A172 (cell line): ENCODE data around the gene SYT6. TPM values are rescaled to one million over a fixed set of nuclear protein-coding genes. Genes with fewer than 3 reads are reported as not detected.

Experiments
- DNase-seq: peaks from one replicate; pipeline ENCODE4 v3.0.0-alpha.2; 2015; ENCODE audit warnings: low spot score
- total RNA-seq: library from RNA; depleted of rRNA; stranded (reverse); fragments of >200 nt; shearing (Covaris generic); gene quantifications from 2 replicates; pipeline ENCODE4 v1.2.3, GENCODE V29; 2014

Gene SYT6
- total RNA-seq, 1 experiment from 2014 or later = not detected

DNA sequence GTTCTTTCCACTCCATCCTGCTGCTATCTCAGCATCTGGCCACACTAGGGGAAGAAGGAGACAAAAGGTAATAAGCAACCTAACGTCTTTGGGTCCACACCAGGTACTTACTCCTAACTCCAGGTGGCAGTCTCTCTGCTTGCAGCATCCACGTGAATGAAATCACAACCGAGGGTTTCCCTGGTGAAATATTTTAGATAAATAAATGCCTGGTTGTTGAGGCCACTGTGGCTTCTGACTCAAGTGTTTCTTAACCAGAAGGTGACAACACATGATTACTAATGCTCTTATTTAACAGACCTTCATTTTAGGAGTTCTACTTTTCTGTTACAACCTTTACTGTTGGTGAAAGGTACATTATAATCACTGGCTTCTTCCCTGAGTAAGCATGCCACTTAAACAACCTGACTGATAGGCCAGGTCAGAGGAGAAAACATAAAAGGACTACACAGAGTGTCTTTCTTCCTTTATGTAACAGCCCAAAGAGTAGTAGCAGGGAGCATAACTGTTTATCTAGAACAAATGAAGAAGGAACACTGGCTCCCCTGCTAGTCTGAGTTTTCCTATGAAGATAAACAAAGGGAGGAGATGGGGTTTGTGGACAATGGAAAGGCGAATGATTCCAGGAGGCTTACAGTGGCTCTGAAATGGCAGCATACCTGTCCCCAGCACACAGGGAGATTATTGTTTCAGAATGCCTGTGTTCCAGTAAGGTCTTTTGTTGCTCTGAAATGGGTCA lies 59.9 kb downstream of the SYT6 start:
- peak; percentile 40 for DNase-seq

DNA sequence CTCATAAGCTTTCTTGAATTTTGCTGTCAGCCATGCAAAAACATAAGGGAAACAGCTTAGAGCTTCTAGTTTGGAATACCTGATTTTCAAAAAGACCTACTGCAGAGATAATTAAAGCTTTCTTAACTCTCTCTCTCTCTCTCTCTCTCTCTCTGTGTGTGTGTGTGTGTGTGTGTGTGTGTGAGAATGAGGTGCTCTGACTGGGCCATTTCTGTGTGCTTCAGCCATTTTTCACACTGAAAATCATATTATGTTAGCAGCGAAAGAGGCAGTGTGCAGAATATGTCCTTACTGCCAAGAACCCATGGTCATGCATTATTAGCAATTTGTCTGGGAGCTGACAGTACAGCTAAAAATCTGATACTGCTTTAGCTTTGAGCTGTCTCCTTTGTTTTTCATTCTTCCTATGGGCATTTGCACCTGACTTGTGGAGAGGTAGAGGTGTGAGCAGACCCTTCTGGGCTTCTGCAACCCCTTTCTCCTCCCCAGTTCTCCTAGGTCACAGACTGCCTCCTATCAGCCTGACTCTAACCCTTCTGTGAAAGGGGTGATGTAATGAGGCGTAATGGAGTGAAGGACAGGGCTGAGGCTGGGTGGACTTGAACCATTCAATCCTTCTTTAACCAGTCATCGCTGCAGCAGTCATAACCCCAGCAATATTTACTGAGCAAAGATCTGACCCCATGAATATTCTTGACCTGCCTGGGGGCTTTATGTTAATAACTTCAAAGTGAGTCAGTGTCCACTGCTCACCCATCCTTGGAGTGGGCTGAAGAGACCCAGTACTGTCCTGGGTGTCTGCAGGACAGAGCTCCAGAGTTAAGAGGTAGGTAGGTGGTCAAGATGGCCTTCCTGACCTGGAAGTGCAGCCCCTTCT lies 61.2 kb downstream of the SYT6 start:
- DNase-seq = no peak

- DNase-seq = no peak
These were observed 62.0 kb downstream of the SYT6 start for GRCh38 chr1:114091711-114092110.

GRCh38 chr1:114090738-114091505 lies 62.7 kb downstream of the SYT6 start:
- DNase-seq = no peak

DNA sequence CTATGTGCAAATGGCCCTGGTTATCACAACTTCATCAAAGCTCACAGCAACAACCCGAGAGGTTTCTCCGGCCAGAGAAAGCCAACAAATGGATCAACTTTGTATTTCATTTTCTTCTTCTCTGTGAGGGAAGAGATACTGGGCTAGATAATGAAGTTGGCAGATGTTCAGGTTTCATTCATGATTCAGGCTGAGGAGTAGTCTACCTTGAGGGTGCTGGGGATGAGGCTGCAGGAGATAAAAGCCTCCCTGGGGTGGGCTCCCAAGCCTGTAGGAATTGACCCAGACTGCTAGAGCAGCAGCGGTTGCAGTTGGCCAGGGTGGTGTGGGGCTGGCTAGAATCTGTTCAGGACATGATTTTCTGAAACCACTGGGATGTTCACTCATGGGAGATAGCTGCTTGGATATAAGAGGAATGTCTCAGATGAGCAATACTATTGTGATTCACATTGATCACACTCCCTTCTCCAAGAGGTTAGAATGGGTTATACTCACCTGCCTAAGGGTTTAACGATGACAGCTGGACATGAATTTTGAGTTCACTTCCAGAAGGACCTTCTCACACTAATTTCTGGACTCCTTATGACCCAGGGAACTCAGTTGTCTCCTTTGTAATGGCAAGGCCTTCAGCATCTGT lies 64.0 kb downstream of the SYT6 start:
- no peak for DNase-seq

DNA sequence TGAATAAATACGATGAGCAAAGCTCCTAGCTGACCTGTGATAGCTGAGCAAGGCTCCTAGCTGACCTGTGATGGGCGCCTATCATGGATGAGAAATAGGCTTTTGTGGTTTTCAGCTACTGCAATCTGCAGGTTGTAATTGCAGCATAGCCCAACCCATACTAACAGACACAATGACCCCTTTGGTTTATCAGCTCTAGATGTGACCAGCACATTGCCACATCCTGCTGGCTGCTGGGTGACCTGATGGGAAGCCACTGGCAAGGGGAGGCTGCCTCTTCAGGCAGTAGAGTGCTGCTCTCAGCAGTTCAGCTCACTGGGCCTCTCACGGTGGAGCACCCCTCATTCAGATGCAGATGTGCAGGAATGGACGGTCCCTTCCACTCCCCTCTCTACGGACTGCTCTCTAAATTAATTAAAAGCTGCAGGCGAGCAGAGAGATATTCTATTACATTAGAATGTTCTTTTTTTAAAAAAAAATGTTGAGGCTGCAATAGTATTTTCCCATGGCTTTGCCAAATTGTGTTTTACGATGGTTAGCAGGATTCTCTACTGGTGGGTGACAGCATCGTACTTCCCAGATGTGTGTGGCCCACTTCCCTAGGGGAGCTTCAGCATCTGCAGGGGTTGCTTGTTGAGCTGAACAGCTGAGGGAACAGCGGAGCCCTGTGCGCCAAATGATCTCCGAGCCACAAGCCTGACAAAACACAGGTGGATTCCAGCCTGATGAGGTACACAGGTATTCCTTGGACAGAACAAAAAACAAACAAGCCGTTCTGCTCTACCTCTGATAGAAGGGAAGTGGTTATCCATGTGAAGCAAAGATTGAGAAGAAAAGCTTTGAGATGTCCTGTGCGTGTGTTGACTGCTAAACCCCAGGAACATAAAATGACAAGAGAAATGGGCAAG lies 65.0 kb downstream of the SYT6 start:
- no peak for DNase-seq

- DNase-seq = no peak
These were observed 66.2 kb downstream of the SYT6 start for GRCh38 chr1:114087495-114087894.

- DNase-seq = no peak
These were observed 66.9 kb downstream of the SYT6 start for GRCh38 chr1:114086601-114087368.

DNA sequence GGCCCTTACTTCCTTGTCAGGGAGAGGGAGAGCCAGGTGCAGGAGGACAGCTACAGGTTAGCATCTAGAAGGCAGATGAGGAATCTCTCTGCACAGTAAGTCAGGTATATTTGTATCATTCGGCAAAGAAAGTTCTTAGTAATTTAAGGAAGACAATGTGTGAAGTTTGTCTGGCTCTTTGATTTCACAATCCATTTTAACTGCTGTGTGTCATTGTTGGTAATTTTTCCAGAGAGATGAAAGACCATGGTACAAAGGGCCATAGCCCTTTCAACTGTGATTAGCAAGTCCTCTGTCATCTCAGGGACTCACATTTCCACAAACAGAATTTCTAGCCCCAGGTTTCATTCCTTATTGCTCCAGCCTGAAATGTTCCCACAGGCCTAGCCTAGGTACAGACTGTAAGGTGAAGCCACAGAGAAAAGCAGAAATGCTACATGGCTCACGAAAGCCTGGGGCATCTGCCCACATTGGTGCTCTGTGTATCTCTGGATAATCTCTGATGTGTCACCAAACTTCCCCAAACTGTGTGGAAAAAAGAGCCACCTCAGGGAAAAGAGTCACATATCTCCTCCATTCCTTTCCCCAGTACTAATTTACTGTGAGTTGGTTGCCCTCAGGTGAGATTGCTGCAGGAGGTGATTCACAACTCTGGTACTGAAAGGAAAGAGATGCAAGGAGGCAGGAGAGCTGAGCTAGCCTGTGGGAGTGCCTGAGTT lies 70.6 kb downstream of the SYT6 start:
- DNase-seq = no peak

- no peak for DNase-seq
These were observed 71.4 kb downstream of the SYT6 start for GRCh38 chr1:114082304-114082630.

- DNase-seq = no peak
These were observed 72.0 kb downstream of the SYT6 start for GRCh38 chr1:114081437-114082303.

DNA sequence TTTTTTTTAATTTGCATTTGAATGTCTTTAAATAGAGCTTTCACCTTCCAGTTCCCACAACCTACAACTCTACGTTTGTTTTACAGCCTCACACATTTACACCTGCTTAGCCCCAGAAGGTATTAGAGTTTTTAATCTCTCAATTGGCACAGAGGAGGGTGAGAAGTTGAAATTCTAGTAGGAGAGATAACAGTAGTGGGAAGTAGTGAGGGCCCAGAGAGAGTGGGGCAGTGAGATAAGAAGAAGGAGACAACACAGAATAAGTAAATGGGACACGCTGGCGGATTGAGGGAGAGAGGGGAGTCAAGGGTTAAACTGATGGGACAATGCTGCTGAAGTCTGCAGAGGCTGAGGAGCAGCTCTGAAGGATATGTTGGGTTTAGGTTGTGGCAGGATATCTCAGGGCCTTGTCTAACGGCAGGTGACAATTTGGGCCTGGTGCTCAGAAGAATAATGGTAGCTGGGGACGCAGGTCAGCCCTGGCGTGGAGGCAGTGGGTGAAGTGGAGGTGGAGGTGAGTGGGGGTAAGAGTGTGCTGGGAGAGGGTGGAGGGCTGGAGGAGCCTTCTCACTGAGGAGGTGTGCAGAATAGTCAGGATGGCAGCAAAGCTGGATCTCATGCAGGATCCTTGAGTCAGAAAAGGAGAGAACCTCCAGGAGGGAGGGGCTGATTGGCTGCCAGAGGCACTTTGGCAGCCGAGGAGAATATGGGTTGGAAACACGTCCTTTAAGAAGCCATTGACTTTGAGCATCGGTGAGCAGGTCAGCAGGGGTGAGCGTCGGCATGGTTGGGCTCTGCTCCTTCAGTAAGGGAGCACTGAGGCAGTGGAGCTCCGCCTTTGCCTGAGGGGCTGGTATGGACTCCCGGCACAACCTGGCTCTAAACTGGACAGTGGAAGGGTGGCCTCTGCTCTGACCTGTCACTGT lies 72.9 kb downstream of the SYT6 start:
- no peak for DNase-seq

GRCh38 chr1:114079596-114080190 lies 74.0 kb downstream of the SYT6 start:
- DNase-seq = no peak

DNA sequence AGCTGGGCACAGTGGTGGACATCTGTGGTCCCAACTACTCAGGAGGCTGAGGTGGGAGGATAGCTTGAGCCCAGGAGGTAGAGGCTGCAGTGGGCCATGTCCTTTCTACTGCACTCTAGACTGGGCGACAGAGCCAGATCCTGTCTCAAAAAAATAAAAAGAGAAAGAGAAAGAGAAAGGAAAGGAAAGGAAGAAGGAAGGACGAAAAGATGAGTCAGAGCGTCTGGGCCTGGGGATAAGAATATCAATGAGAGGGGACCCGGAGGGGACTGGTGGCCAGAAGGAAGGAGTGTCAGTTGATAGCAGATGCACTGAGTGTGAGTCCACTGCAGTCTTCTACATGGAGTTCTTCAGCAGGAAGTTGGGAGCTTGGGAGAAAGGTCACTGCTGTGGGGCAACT lies 75.6 kb downstream of the SYT6 start:
- no peak for DNase-seq

GRCh38 chr1:114077188-114077587 lies 76.5 kb downstream of the SYT6 start:
- no peak for DNase-seq

DNA sequence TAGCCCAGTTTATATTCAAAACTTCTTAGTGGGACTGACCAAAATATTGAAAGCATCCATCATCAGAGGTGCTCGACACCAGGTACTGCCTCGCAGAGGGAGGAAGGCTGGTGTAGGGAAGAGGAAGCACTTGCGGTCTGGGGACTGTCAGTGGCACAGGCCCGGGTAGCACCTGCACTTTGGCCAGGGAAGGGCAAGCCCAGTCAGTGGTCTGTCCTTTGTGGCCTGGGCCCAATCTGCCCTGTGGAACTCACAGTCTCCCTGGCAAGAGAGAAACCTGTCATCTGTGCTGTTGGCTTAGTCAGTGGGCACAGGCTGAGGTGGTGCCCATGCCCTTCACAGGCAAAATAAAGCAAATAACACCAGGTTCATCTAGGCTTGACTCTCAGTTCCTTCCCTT lies 77.4 kb downstream of the SYT6 start:
- no peak for DNase-seq
